Naive B cell (primary cell): ENCODE measurements around the gene CIDEB. TPM values are rescaled to one million over a fixed set of nuclear protein-coding genes. Genes with fewer than 3 reads are reported as not detected.

Experiments
- polyA plus RNA-seq, 6 donors: library from polyadenylated mRNA; unstranded; fragments of 300-500 nt; fragmentation: Illumina TruSeq; gene quantifications; one replicate each; pipeline ENCODE4 v1.2.3, GENCODE V29; 2021; ENCODE audit warnings: low read depth in 6 of 6

The CIDEB gene
- polyA plus RNA-seq, 6 donors from 2014 or later, result 4.9 to 10.4 (median 8.1) TPM

Other genes starting within 250 kb of the CIDEB start
- 1 to 10 TPM in 1 of 6 donors, not detected in 5; 1.1 TPM for gene CPNE6, start 236.4 kb downstream of the CIDEB start, polyA plus RNA-seq
- 10 to 100 TPM; 26.5 to 48.0 (median 36.8) TPM for gene PCK2, start 213.7 kb downstream of the CIDEB start, polyA plus RNA-seq
- gene DCAF11, start 193.2 kb downstream of the CIDEB start, polyA plus RNA-seq, result 100 to 1,000 TPM in 1 of 6 donors, 10 to 100 TPM in 5; 65.8 to 106 (median 78.5) TPM
- gene NRL, start 193.0 kb downstream of the CIDEB start, polyA plus RNA-seq, result 1 to 10 TPM; 2.3 to 8.9 (median 6.4) TPM
- 1 to 10 TPM in 1 of 6 donors, under 1 TPM in 4, not detected in 1; 0.29 to 1.4 (median 0.53) TPM for gene FITM1, start 177.3 kb downstream of the CIDEB start, polyA plus RNA-seq
- 100 to 1,000 TPM; 704 to 932 (median 769) TPM for gene PSME1, start 171.8 kb downstream of the CIDEB start, polyA plus RNA-seq
- 10 to 100 TPM in 2 of 6 donors, 1 to 10 TPM in 4; 5.9 to 15.3 (median 9.2) TPM for gene EMC9, start 166.4 kb downstream of the CIDEB start, polyA plus RNA-seq
- 100 to 1,000 TPM; 257 to 514 (median 294) TPM for gene PSME2, start 161.4 kb downstream of the CIDEB start, polyA plus RNA-seq
- 10 to 100 TPM; 21.0 to 47.2 (median 32.1) TPM for gene RNF31, start 160.5 kb downstream of the CIDEB start, polyA plus RNA-seq
- 100 to 1,000 TPM in 3 of 6 donors, 10 to 100 TPM in 3; 86.7 to 140 (median 97.2) TPM for gene IRF9, start 146.7 kb downstream of the CIDEB start, polyA plus RNA-seq
- gene REC8, start 135.9 kb downstream of the CIDEB start, polyA plus RNA-seq, result 1 to 10 TPM; 3.6 to 9.6 (median 6.9) TPM
- gene IPO4, start 119.2 kb downstream of the CIDEB start, polyA plus RNA-seq, result 10 to 100 TPM in 5 of 6 donors, 1 to 10 TPM in 1; 5.4 to 19.0 (median 12.6) TPM
- gene TM9SF1, start 112.5 kb downstream of the CIDEB start, polyA plus RNA-seq, result 10 to 100 TPM; 34.5 to 43.9 (median 37.0) TPM
- gene TSSK4, start 102.3 kb downstream of the CIDEB start, polyA plus RNA-seq, result 1 to 10 TPM in 3 of 6 donors, under 1 TPM in 2, not detected in 1; 0.36 to 1.7 (median 1.4) TPM
- 100 to 1,000 TPM; 139 to 167 (median 157) TPM for gene CHMP4A, start 94.5 kb downstream of the CIDEB start, polyA plus RNA-seq
- 10 to 100 TPM; 32.7 to 48.2 (median 37.3) TPM for gene MDP1, start 91.9 kb downstream of the CIDEB start, polyA plus RNA-seq
- gene NEDD8, start 75.6 kb downstream of the CIDEB start, polyA plus RNA-seq, result 100 to 1,000 TPM; 306 to 385 (median 326) TPM
- 100 to 1,000 TPM in 3 of 6 donors, 10 to 100 TPM in 3; 90.3 to 120 (median 99.2) TPM for gene GMPR2, start 75.0 kb downstream of the CIDEB start, polyA plus RNA-seq
- gene TINF2, start 65.4 kb downstream of the CIDEB start, polyA plus RNA-seq, result 100 to 1,000 TPM; 238 to 289 (median 254) TPM
- gene TGM1, start 44.8 kb downstream of the CIDEB start, polyA plus RNA-seq, result not detected
- 10 to 100 TPM; 22.2 to 36.2 (median 22.8) TPM for gene RABGGTA, start 36.4 kb downstream of the CIDEB start, polyA plus RNA-seq
- 10 to 100 TPM; 20.4 to 38.5 (median 29.3) TPM for gene DHRS1, start 8.2 kb downstream of the CIDEB start, polyA plus RNA-seq
- gene NOP9, start 8.1 kb downstream of the CIDEB start, polyA plus RNA-seq, result 1 to 10 TPM in 5 of 6 donors, under 1 TPM in 1; 0.83 to 2.4 (median 1.3) TPM
- 1 to 10 TPM in 1 of 6 donors, under 1 TPM in 5; 0.28 to 1.2 (median 0.69) TPM for gene LTB4R2, start 2.2 kb upstream of the CIDEB start, polyA plus RNA-seq
- gene LTB4R, start 3.5 kb upstream of the CIDEB start, polyA plus RNA-seq, result 1 to 10 TPM; 1.4 to 2.4 (median 2.1) TPM
- gene ADCY4, start 27.1 kb upstream of the CIDEB start, polyA plus RNA-seq, result under 1 TPM in 3 of 6 donors, not detected in 3; 0.29 to 0.53 (median 0.32) TPM
- gene RIPK3, start 32.0 kb upstream of the CIDEB start, polyA plus RNA-seq, result 10 to 100 TPM in 2 of 6 donors, 1 to 10 TPM in 3, not detected in 1; 7.7 to 12.9 (median 9.3) TPM
- gene NFATC4, start 60.2 kb upstream of the CIDEB start, polyA plus RNA-seq, result under 1 TPM in 2 of 6 donors, not detected in 4; 0.19 to 0.43 TPM
- gene NYNRIN, start 91.0 kb upstream of the CIDEB start, polyA plus RNA-seq, result under 1 TPM in 2 of 6 donors, not detected in 4; 0.05 to 0.14 TPM
- 1 to 10 TPM in 5 of 6 donors, under 1 TPM in 1; 0.70 to 2.6 (median 2.1) TPM for gene CBLN3, start 121.7 kb upstream of the CIDEB start, polyA plus RNA-seq
- gene KHNYN, start 122.0 kb upstream of the CIDEB start, polyA plus RNA-seq, result 10 to 100 TPM; 22.8 to 39.8 (median 24.0) TPM
- gene SDR39U1, start 134.8 kb upstream of the CIDEB start, polyA plus RNA-seq, result 100 to 1,000 TPM in 2 of 6 donors, 10 to 100 TPM in 4; 79.5 to 106 (median 87.5) TPM
- gene CMA1, start 200.3 kb upstream of the CIDEB start, polyA plus RNA-seq, result not detected